Stimulated activated naive CD8-positive, alpha-beta T cell treated with anti-CD3 and anti-CD28 coated beads, Interleukin-15, Interleukin-2, amounts not matched to agents 100 ng/mL and 50 ng/mL, for 24 hours (primary cell): ENCODE measurements around the gene PLCL1.

Experiments
- H3K27ac Mint-ChIP-seq: one replicate; pipeline ENCODE4 v1.8.0; 2021; ENCODE audit warnings: mild to moderate bottlenecking, mixed read lengths
- H3K27me3 Mint-ChIP-seq: one replicate; pipeline ENCODE4 v1.8.0; 2021; ENCODE audit warnings: mixed read lengths
- H3K36me3 Mint-ChIP-seq: one replicate; pipeline ENCODE4 v1.8.0; 2021; ENCODE audit warnings: low read depth, mixed read lengths
- H3K4me1 Mint-ChIP-seq: one replicate; pipeline ENCODE4 v1.8.0; 2021; ENCODE audit warnings: low read depth, mixed read lengths
- H3K4me3 Mint-ChIP-seq: one replicate; pipeline ENCODE4 v1.8.0; 2021; ENCODE audit warnings: mild to moderate bottlenecking, mixed read lengths
- H3K9me3 Mint-ChIP-seq: one replicate; pipeline ENCODE4 v1.8.0; 2021; ENCODE audit warnings: mixed read lengths

PLCL1 gene

DNA sequence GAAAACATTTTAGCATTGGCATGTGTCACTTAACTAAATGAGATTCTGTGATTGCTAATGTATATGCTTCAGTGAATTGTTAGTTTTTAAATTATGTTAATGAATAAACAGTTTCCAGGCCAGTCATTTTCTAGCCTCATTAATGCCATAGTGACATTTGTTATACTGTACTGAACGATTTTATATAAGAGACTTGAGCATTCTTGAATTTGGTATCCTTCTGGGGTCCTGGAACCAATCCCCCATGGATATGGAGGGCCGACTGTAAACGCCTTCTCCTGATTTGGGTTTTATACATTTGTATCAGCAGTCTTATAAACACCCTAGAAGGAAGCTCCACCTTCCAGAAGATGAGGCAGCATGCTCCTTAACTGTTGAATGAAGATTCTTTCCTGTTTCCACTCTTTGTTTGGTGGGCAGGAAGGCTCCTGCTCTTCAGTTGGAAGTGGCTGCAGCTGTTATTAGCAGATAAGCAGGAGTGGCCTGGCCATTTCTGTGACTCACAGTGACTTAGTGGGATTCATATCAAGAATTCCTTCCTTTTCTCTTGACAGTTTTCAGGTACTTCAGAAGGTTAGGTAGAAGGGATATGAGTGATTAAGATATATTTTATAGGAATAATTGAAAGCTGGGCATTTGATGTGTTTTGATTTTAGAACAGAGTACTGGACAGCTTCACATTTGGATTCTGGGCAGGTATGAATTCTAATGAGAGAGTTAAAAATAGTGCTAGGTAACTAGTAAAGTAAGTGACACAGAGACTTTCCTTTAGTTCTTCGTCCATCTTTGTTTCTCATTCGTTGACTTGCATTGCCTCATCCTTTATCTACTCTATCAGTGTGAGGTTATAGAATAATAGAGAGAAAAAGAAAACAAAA lies 124.9 kb downstream of the PLCL1 start:
- Mint-ChIP-seq H3K27me3 (no peaks in the 10 kb centered on the region), H3K27ac (no peak overlapping the region), H3K9me3 (no peaks in the 10 kb centered on the region), H3K36me3 (no peaks in the 10 kb centered on the region), H3K4me1 (peaks cover 26% of the 10 kb centered on the region), H3K4me3 (no peak overlapping the region)

DNA sequence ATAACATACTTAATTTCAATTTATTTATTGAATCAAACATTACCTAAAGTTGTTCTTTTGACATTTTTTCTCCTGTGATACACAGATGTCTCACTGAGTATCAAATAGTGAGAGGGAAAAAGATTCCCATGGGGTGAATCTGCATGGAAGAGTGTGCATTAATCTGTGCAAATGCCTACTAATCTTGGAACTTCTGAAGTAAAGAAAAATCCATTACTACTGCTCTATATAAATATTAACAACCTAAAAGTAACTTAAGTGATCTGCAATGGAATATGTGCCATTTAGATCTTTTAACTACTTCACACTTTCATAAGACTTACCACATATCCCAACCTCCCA lies 125.5 kb downstream of the PLCL1 start:
- Mint-ChIP-seq H3K27me3 (no peaks in the 10 kb centered on the region), H3K36me3 (no peaks in the 10 kb centered on the region)

DNA sequence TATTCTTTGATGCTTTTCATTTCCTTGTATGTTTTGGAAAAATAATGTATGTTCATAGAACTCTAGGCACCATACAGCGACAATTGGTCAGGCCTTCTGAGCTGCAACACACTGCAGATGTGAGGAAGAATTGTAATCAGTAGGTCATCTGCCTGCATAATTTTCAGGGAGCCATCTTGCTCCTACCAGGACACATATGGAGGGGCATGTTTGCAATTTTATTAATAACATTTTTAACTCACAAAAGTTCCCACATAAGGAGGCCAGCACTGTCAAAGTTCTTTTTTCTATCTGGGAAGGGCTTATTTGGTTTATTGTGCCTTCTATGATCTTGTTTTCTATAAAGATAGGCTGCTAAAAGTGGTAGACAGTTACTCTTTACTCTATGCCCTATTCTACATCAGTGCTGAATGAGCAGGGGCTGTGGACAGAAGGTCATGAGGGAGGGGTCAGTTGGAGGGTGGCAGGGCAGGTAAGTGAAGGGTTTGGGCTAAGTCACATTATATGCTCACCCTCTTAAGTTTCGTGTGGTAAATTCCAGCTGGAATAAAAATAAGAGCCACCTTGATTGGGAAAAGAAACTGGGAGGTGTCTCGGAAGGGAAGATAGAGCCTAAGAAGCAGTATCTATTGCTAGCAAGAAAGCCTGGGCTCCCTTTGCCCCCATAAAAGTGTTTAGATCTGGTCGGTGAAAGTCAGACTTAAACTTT lies 126.3 kb downstream of the PLCL1 start:
- Mint-ChIP-seq H3K27ac (no peak overlapping the region), H3K9me3 (no peaks in the 10 kb centered on the region), H3K4me1 (peaks cover 36% of the 10 kb centered on the region), H3K27me3 (no peaks in the 10 kb centered on the region), H3K4me3 (no peak overlapping the region), H3K36me3 (no peaks in the 10 kb centered on the region)

More for the DNA sequence above, 125.5 kb downstream of the PLCL1 start:
- Mint-ChIP-seq H3K9me3 (no peaks in the 10 kb centered on the region), H3K27ac (no peak overlapping the region), H3K4me3 (no peak overlapping the region), H3K4me1 (peaks cover 30% of the 10 kb centered on the region)

DNA sequence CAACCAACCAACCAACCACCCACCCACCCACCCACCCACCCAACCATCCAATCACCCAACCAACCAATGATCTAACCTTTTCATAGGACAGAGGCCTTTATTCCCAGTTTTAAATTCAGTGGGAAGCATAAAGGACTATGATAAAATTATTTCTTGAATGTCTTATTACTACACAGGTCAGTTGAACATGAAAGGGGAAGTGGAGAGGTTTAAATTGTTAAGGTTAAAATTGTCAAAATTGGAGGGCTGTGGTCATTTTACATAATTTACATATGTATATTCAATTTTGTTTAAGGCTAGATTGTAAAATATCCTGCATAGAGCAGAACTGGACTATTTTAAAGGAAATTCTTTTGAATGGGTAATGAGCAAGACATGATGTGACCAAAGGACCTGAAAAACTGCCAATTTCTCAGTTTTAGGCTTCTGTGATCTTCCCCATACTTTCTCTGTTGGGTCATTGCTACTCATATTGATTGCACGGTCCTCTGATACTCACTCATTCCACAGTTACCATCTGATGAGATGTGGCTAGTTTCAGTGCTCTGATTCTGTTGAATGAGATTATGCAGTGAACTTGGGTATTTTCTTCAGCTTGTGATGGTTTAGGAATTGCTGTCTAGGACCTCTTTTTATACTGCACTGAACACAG lies 127.4 kb downstream of the PLCL1 start:
- H3K4me1 Mint-ChIP-seq, result peaks cover 33% of the 10 kb centered on the region
- no peak overlapping the region for H3K4me3 Mint-ChIP-seq
- no peaks in the 10 kb centered on the region for H3K27me3 Mint-ChIP-seq
- H3K9me3 Mint-ChIP-seq, result no peaks in the 10 kb centered on the region
- no peak overlapping the region for H3K27ac Mint-ChIP-seq
- H3K36me3 Mint-ChIP-seq, result no peaks in the 10 kb centered on the region

DNA sequence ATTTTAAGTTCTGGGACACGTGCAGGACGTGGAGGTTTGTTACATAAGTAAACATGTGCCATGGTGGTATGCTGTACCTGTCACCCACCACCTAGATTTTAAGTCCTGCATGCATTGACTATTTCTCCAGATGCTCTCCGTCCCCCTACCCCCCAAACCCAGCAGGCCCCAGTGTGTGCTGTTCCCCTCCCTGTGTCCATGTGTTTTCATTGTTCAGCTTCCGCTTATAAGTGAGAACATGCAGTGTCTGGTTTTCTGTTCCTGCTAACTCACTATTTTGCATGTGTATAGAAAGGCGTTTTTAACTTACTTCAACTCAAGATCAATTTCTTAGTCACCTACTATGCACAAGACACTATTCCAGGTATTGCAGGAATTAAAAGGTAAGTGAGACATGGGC lies 128.0 kb downstream of the PLCL1 start:
- Mint-ChIP-seq H3K9me3 (no peaks in the 10 kb centered on the region), H3K27me3 (no peaks in the 10 kb centered on the region), H3K27ac (no peak overlapping the region), H3K4me3 (no peak overlapping the region), H3K36me3 (no peaks in the 10 kb centered on the region), H3K4me1 (peaks cover 29% of the 10 kb centered on the region)

GRCh38 chr2:197934261-197934933 lies 130.0 kb downstream of the PLCL1 start:
- peaks cover 6% of the 10 kb centered on the region for H3K9me3 Mint-ChIP-seq
- H3K4me3 Mint-ChIP-seq, result peak overlapping the region; percentile 43
- peaks cover 31% of the 10 kb centered on the region for H3K4me1 Mint-ChIP-seq
- H3K27me3 Mint-ChIP-seq, result no peaks in the 10 kb centered on the region
- no peak overlapping the region for H3K27ac Mint-ChIP-seq
- no peaks in the 10 kb centered on the region for H3K36me3 Mint-ChIP-seq

DNA sequence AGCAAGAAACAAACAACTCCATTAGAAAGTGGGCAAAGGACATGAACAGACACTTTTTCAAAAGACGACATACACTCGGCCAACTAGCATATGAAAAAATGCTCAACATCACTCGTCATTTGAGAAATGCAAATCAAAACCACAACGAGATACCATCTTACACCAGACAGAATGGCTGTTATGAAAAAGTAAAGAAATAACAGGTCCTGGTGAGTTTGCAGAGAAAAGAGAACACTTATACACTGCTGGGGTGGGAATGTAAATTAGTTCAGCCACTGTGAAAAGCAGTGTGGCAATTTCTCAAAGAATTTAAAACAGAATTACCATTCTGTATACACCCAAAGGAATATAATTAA lies 130.5 kb downstream of the PLCL1 start:
- Mint-ChIP-seq H3K9me3 (peaks cover 6% of the 10 kb centered on the region), H3K4me3 (peak overlapping the region; percentile 43), H3K27ac (no peak overlapping the region), H3K4me1 (peaks cover 31% of the 10 kb centered on the region), H3K36me3 (no peaks in the 10 kb centered on the region), H3K27me3 (no peaks in the 10 kb centered on the region)

GRCh38 chr2:197937814-197938213 lies 133.4 kb downstream of the PLCL1 start:
- no peaks in the 10 kb centered on the region for H3K36me3 Mint-ChIP-seq
- H3K9me3 Mint-ChIP-seq, result peaks cover 6% of the 10 kb centered on the region
- no peak overlapping the region for H3K4me3 Mint-ChIP-seq
- peaks cover 37% of the 10 kb centered on the region for H3K4me1 Mint-ChIP-seq
- H3K27ac Mint-ChIP-seq, result no peak overlapping the region
- no peaks in the 10 kb centered on the region for H3K27me3 Mint-ChIP-seq

DNA sequence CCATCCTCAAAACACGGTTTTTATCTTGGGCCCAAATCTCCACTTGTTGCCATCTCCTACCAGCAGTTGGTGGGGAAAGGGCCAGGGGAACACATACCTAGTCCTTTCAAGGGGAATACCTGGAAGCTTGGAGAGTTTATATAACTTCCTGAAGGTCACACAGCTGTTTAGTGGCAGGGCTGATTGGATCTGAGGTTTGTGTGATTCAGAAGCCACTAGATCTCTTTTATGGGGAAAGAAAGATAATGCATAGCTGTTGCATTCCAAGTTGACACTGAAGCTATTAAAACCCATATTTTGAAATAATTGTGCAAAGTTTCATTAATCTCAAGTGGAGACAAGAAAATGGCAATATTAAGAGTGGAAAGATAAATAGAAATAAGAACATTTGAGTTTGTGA lies 134.2 kb downstream of the PLCL1 start:
- H3K9me3 Mint-ChIP-seq, result peaks cover 6% of the 10 kb centered on the region
- no peaks in the 10 kb centered on the region for H3K27me3 Mint-ChIP-seq
- no peaks in the 10 kb centered on the region for H3K36me3 Mint-ChIP-seq
- H3K27ac Mint-ChIP-seq, result no peak overlapping the region
- no peak overlapping the region for H3K4me3 Mint-ChIP-seq
- peaks cover 39% of the 10 kb centered on the region for H3K4me1 Mint-ChIP-seq

DNA sequence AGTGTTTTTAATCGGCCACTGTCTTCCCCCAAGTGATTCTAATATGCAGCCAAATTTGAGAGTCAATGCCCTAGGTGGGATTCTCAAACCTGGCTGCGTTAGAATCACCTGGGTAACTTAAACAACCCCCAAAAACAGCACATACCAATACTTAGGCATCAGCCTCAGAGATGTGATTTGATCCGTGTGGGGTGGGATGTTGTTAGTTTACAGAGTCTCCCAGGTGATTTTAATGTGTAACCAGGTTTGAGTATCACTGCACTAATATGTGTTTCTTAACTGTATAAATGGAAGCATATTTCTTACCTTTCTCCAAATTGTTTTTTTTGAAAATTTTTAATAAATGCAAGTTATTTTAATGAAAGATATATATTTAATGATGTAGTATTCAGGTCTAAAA lies 135.4 kb downstream of the PLCL1 start:
- no peaks in the 10 kb centered on the region for H3K36me3 Mint-ChIP-seq
- H3K27ac Mint-ChIP-seq, result no peak overlapping the region
- no peak overlapping the region for H3K4me3 Mint-ChIP-seq
- peaks cover 6% of the 10 kb centered on the region for H3K9me3 Mint-ChIP-seq
- no peaks in the 10 kb centered on the region for H3K27me3 Mint-ChIP-seq
- H3K4me1 Mint-ChIP-seq, result peaks cover 42% of the 10 kb centered on the region

GRCh38 chr2:197940382-197940781 lies 136.0 kb downstream of the PLCL1 start:
- H3K36me3 Mint-ChIP-seq, result no peaks in the 10 kb centered on the region
- H3K9me3 Mint-ChIP-seq, result peaks cover 6% of the 10 kb centered on the region
- peaks cover 42% of the 10 kb centered on the region for H3K4me1 Mint-ChIP-seq
- H3K27ac Mint-ChIP-seq, result no peak overlapping the region
- H3K27me3 Mint-ChIP-seq, result no peaks in the 10 kb centered on the region
- H3K4me3 Mint-ChIP-seq, result no peak overlapping the region

DNA sequence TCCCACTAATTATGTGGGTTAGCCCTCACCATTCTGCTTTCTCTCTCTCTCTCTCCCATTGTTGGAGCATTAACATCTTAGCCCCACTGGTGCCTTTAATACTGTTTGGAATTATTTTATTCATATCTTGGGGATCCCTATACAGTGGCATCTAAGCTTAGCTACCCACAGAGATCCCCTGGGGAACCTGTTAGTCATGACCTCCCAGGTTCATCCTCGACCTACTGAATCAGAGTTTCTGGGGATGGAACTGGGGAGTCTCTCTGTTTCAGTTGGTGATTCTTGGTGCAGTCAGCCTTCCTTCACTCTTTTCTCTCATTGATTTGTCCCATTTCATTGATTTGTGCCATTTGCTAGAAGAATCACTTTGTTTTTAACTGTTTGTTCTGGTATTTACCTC lies 137.3 kb downstream of the PLCL1 start:
- Mint-ChIP-seq H3K4me1 (peaks cover 42% of the 10 kb centered on the region), H3K9me3 (peaks cover 6% of the 10 kb centered on the region), H3K27ac (no peak overlapping the region), H3K4me3 (no peak overlapping the region), H3K27me3 (no peaks in the 10 kb centered on the region), H3K36me3 (no peaks in the 10 kb centered on the region)

- no peak overlapping the region for H3K27ac Mint-ChIP-seq
- H3K9me3 Mint-ChIP-seq, result no peaks in the 10 kb centered on the region
- no peaks in the 10 kb centered on the region for H3K27me3 Mint-ChIP-seq
- H3K36me3 Mint-ChIP-seq, result no peaks in the 10 kb centered on the region
- no peak overlapping the region for H3K4me3 Mint-ChIP-seq
- peaks cover 41% of the 10 kb centered on the region for H3K4me1 Mint-ChIP-seq
Observed at GRCh38 chr2:197943731-197944130, 139.3 kb downstream of the PLCL1 start.

GRCh38 chr2:197944416-197945096 lies 140.2 kb downstream of the PLCL1 start:
- Mint-ChIP-seq H3K4me3 (peak overlapping the region; percentile 20), H3K27me3 (no peaks in the 10 kb centered on the region), H3K4me1 (peaks cover 41% of the 10 kb centered on the region), H3K9me3 (no peaks in the 10 kb centered on the region), H3K36me3 (no peaks in the 10 kb centered on the region), H3K27ac (no peak overlapping the region)
